Stimulated activated CD8-positive, alpha-beta memory T cell treated with anti-CD3 and anti-CD28 coated beads, Interleukin-7, amount 100 ng/mL, for 1 hour (primary cell): ENCODE results near the gene TRUB2.
"Not testable (repeated sequence)": the region's sequence is repeated elsewhere in the genome, so short reads cannot be mapped to it uniquely, and the experiment has no call there.

ENCODE experiments used
- DNase-seq, 2 donors: peaks; one replicate each; pipeline ENCODE4 v3.0.0-alpha.2; 2020; ENCODE audit warnings: low read depth in 2 of 2

Gene TRUB2

GRCh38 chr9:128298535-128299482 is 23.4 kb downstream of the TRUB2 start:
- no peak for DNase-seq

- no peak for DNase-seq
Measured at GRCh38 chr9:128297221-128297773, 24.9 kb downstream of the TRUB2 start.

- no peak for DNase-seq
Measured at GRCh38 chr9:128296340-128297220, 25.7 kb downstream of the TRUB2 start.

- no peak for DNase-seq
Measured at GRCh38 chr9:128294142-128294541, 28.1 kb downstream of the TRUB2 start.

GRCh38 chr9:128293091-128293490 is 29.2 kb downstream of the TRUB2 start:
- DNase-seq, result no peak

GRCh38 chr9:128292009-128292408 is 30.2 kb downstream of the TRUB2 start:
- no peak for DNase-seq

GRCh38 chr9:128288273-128289004 is 33.8 kb downstream of the TRUB2 start:
- no peak for DNase-seq

GRCh38 chr9:128286440-128286839 is 35.8 kb downstream of the TRUB2 start:
- DNase-seq, result no peak

- no peak for DNase-seq
Measured at GRCh38 chr9:128285033-128285784, 37.0 kb downstream of the TRUB2 start.

GRCh38 chr9:128282500-128282899 is 39.7 kb downstream of the TRUB2 start:
- DNase-seq, result no peak

GRCh38 chr9:128280084-128280622 is 42.1 kb downstream of the TRUB2 start:
- no peak for DNase-seq

- not testable (repeated sequence) for DNase-seq
Measured at GRCh38 chr9:128279088-128280073, 42.9 kb downstream of the TRUB2 start.

- DNase-seq, result no peak
Measured at GRCh38 chr9:128276574-128277270, 45.5 kb downstream of the TRUB2 start.

- peak; percentile 100 for DNase-seq
Measured at GRCh38 chr9:128276008-128276573, 46.2 kb downstream of the TRUB2 start, which contains the start of gene SWI5. TSS of gene SWI5 (plus strand) at chr9:128276276.

GRCh38 chr9:128275198-128276007 is 46.8 kb downstream of the TRUB2 start, which contains the start of gene GOLGA2:
TSS of gene GOLGA2 (minus strand) at chr9:128276007. CDS start at chr9:128275976, 31 bp downstream.
- DNase-seq, result no peak

GRCh38 chr9:128274245-128274644 is 48.0 kb downstream of the TRUB2 start:
- DNase-seq, result no peak

- no peak for DNase-seq
Measured at GRCh38 chr9:128271512-128271911, 50.7 kb downstream of the TRUB2 start.
